HG03575 (cell line): ENCODE results near the gene TXNL1.
"Not testable (repeated sequence)": the region's sequence is repeated elsewhere in the genome, so short reads cannot be mapped to it uniquely, and the experiment has no call there.

Source experiments
- ATAC-seq: cut with Tn5 transposase; IDR thresholded peaks from one replicate; pipeline ENCODE4 v1.9.1; 2021; ENCODE audit not compliant: unreplicated experiment, insufficient number of reproducible peaks, low FRiP score; ENCODE audit errors: extremely low read depth

The TXNL1 gene

GRCh38 chr18:56576826-56577573 is 61.4 kb downstream of the TXNL1 start:
- no peak for ATAC-seq

GRCh38 chr18:56575819-56576663 is 62.4 kb downstream of the TXNL1 start:
- ATAC-seq: no peak

- no peak for ATAC-seq
Observed at GRCh38 chr18:56574861-56575260, 63.5 kb downstream of the TXNL1 start.

- not testable (repeated sequence) for ATAC-seq
Observed at GRCh38 chr18:56572267-56572666, 66.1 kb downstream of the TXNL1 start.

GRCh38 chr18:56570978-56571377 is 67.4 kb downstream of the TXNL1 start:
- ATAC-seq: no peak

GRCh38 chr18:56569416-56569815 is 69.0 kb downstream of the TXNL1 start:
- no peak for ATAC-seq

- no peak for ATAC-seq
Observed at GRCh38 chr18:56568986-56569385, 69.4 kb downstream of the TXNL1 start.

GRCh38 chr18:56565551-56566345 is 72.6 kb downstream of the TXNL1 start:
- ATAC-seq: no peak

GRCh38 chr18:56565046-56565445 is 73.3 kb downstream of the TXNL1 start:
- no peak for ATAC-seq

- no peak for ATAC-seq
Observed at GRCh38 chr18:56563568-56563967, 74.8 kb downstream of the TXNL1 start.

- ATAC-seq: no peak
Observed at GRCh38 chr18:56562479-56562878, 75.9 kb downstream of the TXNL1 start.

- ATAC-seq: no peak
Observed at GRCh38 chr18:56560992-56561391, 77.4 kb downstream of the TXNL1 start.

- no peak for ATAC-seq
Observed at GRCh38 chr18:56559044-56559443, 79.3 kb downstream of the TXNL1 start.

- ATAC-seq: no peak
Observed at GRCh38 chr18:56556907-56557306, 81.5 kb downstream of the TXNL1 start.

GRCh38 chr18:56550121-56550520 is 88.3 kb downstream of the TXNL1 start:
- no peak for ATAC-seq
